B cell (primary cell): ENCODE data around the gene ARHGAP40. TPM values are rescaled to one million over a fixed set of nuclear protein-coding genes. Genes with fewer than 3 reads are reported as not detected.
A peak's percentile ranks its signal among the peaks of the same experiment; 100 is the strongest.

Source experiments
- ATAC-seq: fragments of 200-7000 bp; cut with Tn5 transposase; one replicate; pipeline ENCODE4 v1.10.0; 2021; ENCODE audit warnings: low read depth, mild to moderate bottlenecking, moderate number of reproducible peaks, moderate library complexity
- CTCF ChIA-PET: fragments of 350-600 bp; sonication (Branson Sonifier 250); formaldehyde crosslinking; loops from one replicate; lab custom pipeline; 2021; ENCODE audit warnings: antibody characterized with exemption, inconsistent platforms; lab: Charles Lee
- POLR2A ChIA-PET: fragments of 350-600 bp; sonication (Branson Sonifier 250); formaldehyde crosslinking; loops from one replicate; lab custom pipeline; 2021; ENCODE audit warnings: antibody characterized with exemption; lab: Charles Lee
- DNase-seq: peaks from one replicate; pipeline ENCODE4 v3.0.0; 2013
- H2AFZ ChIP-seq: 2 replicates; pipeline ENCODE4 v1.6.1; 2012; ENCODE audit warnings: mild to moderate bottlenecking, low read depth, low read length; ENCODE audit not compliant: insufficient read depth, poor library complexity, severe bottlenecking
- H3K27ac ChIP-seq, 2 donors: 1 replicate in 1 of 2; 2 replicates in 1 of 2; pipeline ENCODE4 v1.5.1; 2012 to 2013; ENCODE audit warnings: low read length in 2 of 2, mild to moderate bottlenecking in 2 of 2, moderate library complexity in 1 of 2
- H3K27me3 ChIP-seq, 4 experiments: fragments of 200-600 bp in 1 of 4; sonication (generic) in 1 of 4; replicated peaks in 1 of 4; 1 replicate in 2 of 4; 2 replicates in 2 of 4; pipeline versions ENCODE4 v1.6.1 to v1.7.0; 2013 to 2016; ENCODE audit warnings: low read length in 3 of 4, mild to moderate bottlenecking in 2 of 4, mixed read lengths in 1 of 4, moderate library complexity in 1 of 4; ENCODE audit not compliant: insufficient read depth in 4 of 4, control insufficient read depth in 3 of 4; ENCODE audit errors: control extremely low read depth in 1 of 4
- H3K36me3 ChIP-seq, 2 experiments: replicated peaks in 1 of 2; 1 replicate in 1 of 2; 2 replicates in 1 of 2; pipeline versions ENCODE4 v1.6.1 to v1.7.1; 2013; ENCODE audit warnings: low read length in 1 of 2; ENCODE audit not compliant: insufficient read depth in 2 of 2, control insufficient read depth in 1 of 2; ENCODE audit errors: control extremely low read depth in 1 of 2, extremely low read depth in 1 of 2
- H3K4me1 ChIP-seq, 2 donors: fragments of 200-600 bp in 1 of 2; sonication (generic) in 1 of 2; 1 replicate in 1 of 2; 2 replicates in 1 of 2; pipeline versions ENCODE4 v1.5.1 to v1.6.1; 2013 to 2017; ENCODE audit warnings: low read length in 2 of 2; ENCODE audit not compliant: control insufficient read depth in 2 of 2, insufficient read depth in 2 of 2
- H3K4me2 ChIP-seq: replicated peaks from 2 replicates; pipeline ENCODE3; 2012; ENCODE audit warnings: mild to moderate bottlenecking, low read depth, low read length; ENCODE audit not compliant: poor library complexity, severe bottlenecking
- H3K4me3 ChIP-seq, 5 experiments: fragments of 200-600 bp in 1 of 5; sonication (generic) in 1 of 5; 1 replicate in 3 of 5; 2 replicates in 2 of 5; pipeline versions ENCODE4 v1.5.1 to v1.7.0; 2011 to 2016; ENCODE audit warnings: low read length in 4 of 5, mild to moderate bottlenecking in 4 of 5, low read depth in 2 of 5, control low read depth in 1 of 5, moderate library complexity in 1 of 5; ENCODE audit not compliant: insufficient read depth in 1 of 5; ENCODE audit errors: control extremely low read depth in 1 of 5, extremely low read depth in 1 of 5
- H3K79me2 ChIP-seq: fragments of 200-600 bp; sonication (generic); one replicate; pipeline ENCODE4 v1.6.0; 2016; ENCODE audit warnings: low read length; ENCODE audit not compliant: control insufficient read depth, insufficient read depth
- H3K9ac ChIP-seq: fragments of 200-600 bp; sonication (generic); 2 replicates; pipeline ENCODE4 v1.6.1; 2017; ENCODE audit warnings: mild to moderate bottlenecking, low read length, moderate library complexity
- H3K9me3 ChIP-seq, 3 donors: one replicate each; pipeline versions ENCODE4 v1.6.1 to v1.7.1; 2013; ENCODE audit warnings: low read length in 2 of 3; ENCODE audit not compliant: control insufficient read depth in 2 of 3, insufficient read depth in 1 of 3; ENCODE audit errors: control extremely low read depth in 1 of 3
- H4K20me1 ChIP-seq: 2 replicates; pipeline ENCODE4 v1.6.0; 2012; ENCODE audit warnings: mild to moderate bottlenecking, low read length; ENCODE audit not compliant: insufficient read depth, control insufficient read depth, poor library complexity, severe bottlenecking
- H3K27ac Mint-ChIP-seq: one replicate; pipeline ENCODE4 v1.8.0; 2021; ENCODE audit warnings: mixed read lengths
- H3K27me3 Mint-ChIP-seq: one replicate; pipeline ENCODE4 v1.8.0; 2021; ENCODE audit warnings: mixed read lengths
- H3K4me1 Mint-ChIP-seq: one replicate; pipeline ENCODE4 v1.8.0; 2021; ENCODE audit warnings: mixed read lengths
- H3K4me3 Mint-ChIP-seq: one replicate; pipeline ENCODE4 v1.8.0; 2021; ENCODE audit warnings: mixed read lengths
- H3K9me3 Mint-ChIP-seq: one replicate; pipeline ENCODE4 v1.8.0; 2022; ENCODE audit warnings: mixed read lengths; ENCODE audit not compliant: insufficient read depth
- CTCF ChIP-seq: fragments of 200-600 bp; IDR thresholded peaks from one replicate; pipeline ENCODE4 v1.8.0; 2022; ENCODE audit warnings: antibody characterized with exemption, mild to moderate bottlenecking
- EZH2 ChIP-seq: IDR thresholded peaks from 2 replicates; pipeline ENCODE4 v1.6.1; 2012; ENCODE audit warnings: borderline replicate concordance, low read depth, mild to moderate bottlenecking, moderate library complexity, low read length; ENCODE audit not compliant: insufficient read depth, poor library complexity, severe bottlenecking
- WGBS: methylation state at CpG from one replicate; pipeline ENCODE4 v1.1.5; 2013; ENCODE audit warnings: missing lambda C conversion rate; ENCODE audit not compliant: insufficient coverage; 5-methylcytosine and 5-hydroxymethylcytosine counted together
- intact Hi-C: fragments of 100-400 bp; cut with micrococcal nuclease; formaldehyde crosslinking; loops from one replicate; pipeline ENCODE4 v1.10.0; 2022
- polyA plus RNA-seq: library from polyadenylated mRNA; depleted of rRNA; stranded (reverse); fragments of >200 nt; gene quantifications from 2 replicates; pipeline ENCODE4 v1.2.3, GENCODE V29; 2012
- total RNA-seq, 2 donors: library from RNA; stranded (reverse); fragments of 120-200 nt in 1 of 2; gene quantifications; 1 replicate in 1 of 2; 2 replicates in 1 of 2; pipeline versions ENCODE4 v1.2.3 to v1.2.4, GENCODE V29; 2013 to 2022

ARHGAP40 gene
- total and polyA plus RNA-seq, 2 donors (not counting 1 experiment from before 2014, with no cell fraction given): not detected

GRCh38 chr20:38633577-38634093 is 32.0 kb downstream of the ARHGAP40 start:
- POLR2A ChIA-PET: interaction anchor here (0.7 kb wide), 1 partner anchor 573 kb away, joined by 4 read pairs; no protein-coding TSS in a partner anchor
- H3K4me3 Mint-ChIP-seq: no peak overlapping the region

More at GRCh38 chr20:38633577-38634093, 32.0 kb downstream of the ARHGAP40 start:
- Histone ChIP-seq H3K4me1 (peaks cover 3 to 5% of the 10 kb centered on the region in 2 donors), H3K27me3 (peaks cover 0 to 16% (median 4%) of the 10 kb centered on the region in 4 experiments), H3K9ac (no peak overlapping the region), H3K4me2 (no peak overlapping the region), H3K36me3 (no peaks in the 10 kb centered on the region), H3K9me3 (no peaks in the 10 kb centered on the region), H2AFZ (no peak overlapping the region), H3K79me2 (no peaks in the 10 kb centered on the region), H3K27ac (no peak overlapping the region), H4K20me1 (no peaks in the 10 kb centered on the region), H3K4me3 (no peak overlapping the region)
- Mint-ChIP-seq H3K4me1 (peaks cover 5% of the 10 kb centered on the region), H3K9me3 (no peaks in the 10 kb centered on the region), H3K27me3 (peaks cover 20% of the 10 kb centered on the region), H3K27ac (no peak overlapping the region)
- CTCF ChIA-PET: interaction anchor here (0.6 to 6.3 kb wide), 11 partner anchors 10 to 448 kb away, joined by 3 to 55 read pairs (median 4); partner anchors contain the start of gene ACTR5
- 19% methylated on average over 9 of the region's 13 CpGs for WGBS
- TF ChIP-seq CTCF (peak; percentile 99), EZH2 (no peak)
- intact Hi-C loops: loop anchor here (1.0 kb wide), 2 partner anchors 118 to 417 kb away; no protein-coding TSS in a partner anchor
- DNase-seq (peak; percentile 70), ATAC-seq (peak; percentile 90)
